ENCODE data around the gene SNCA. TPM values are rescaled to one million over a fixed set of nuclear protein-coding genes. Genes with fewer than 3 reads are reported as not detected.

Gene SNCA
- total and polyA plus RNA-seq, 2 donors (not counting 1 experiment from before 2014, with no cell fraction given), result 0.95 to 6.8 TPM

DNA sequence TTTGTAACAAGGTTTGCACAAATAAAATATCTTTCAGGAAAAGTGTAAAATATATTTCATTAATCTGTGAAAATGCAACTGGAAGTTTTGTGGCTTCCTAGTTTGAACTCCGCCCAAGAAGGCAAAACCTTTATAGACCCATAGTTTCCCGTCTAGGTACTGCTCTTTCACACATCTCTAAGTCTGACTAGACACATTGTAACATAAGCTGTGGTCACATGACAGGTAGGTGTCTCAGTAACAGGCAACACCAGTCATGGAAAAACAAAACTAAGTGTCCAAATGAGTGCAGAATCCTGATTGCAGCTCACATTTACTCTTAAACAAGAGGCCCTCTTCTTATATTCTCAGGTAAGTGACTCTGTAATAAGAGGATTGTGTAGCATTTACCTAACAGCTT lies 55.6 kb downstream of the SNCA start:
- no peaks in the 10 kb centered on the region for H3K4me1 ChIP-seq (ENCODE audit: control insufficient read depth, extremely low read depth, insufficient read depth, low read length)
- no peaks in the 10 kb centered on the region for H3K36me3 ChIP-seq (ENCODE audit: control insufficient read depth, insufficient read depth, low read length)
- no peak overlapping the region for H3K4me3 ChIP-seq (replicated peaks in 1 of 4; ENCODE audit: control extremely low read depth in 1 of 4, insufficient read depth in 1 of 4, low read depth in 3 of 4, low read length in 4 of 4)
- DNase-seq (ENCODE audit: low read depth in 2 of 2), result no peak
- H3K4me2 ChIP-seq (ENCODE audit: extremely low read depth, insufficient read depth, low read length), result no peak overlapping the region
- no peaks in the 10 kb centered on the region for H4K20me1 ChIP-seq (ENCODE audit: control insufficient read depth, extremely low read depth, insufficient read depth, low read length)
- H3K9ac ChIP-seq (ENCODE audit: insufficient read depth, low read length), result no peak overlapping the region
- H3K27me3 ChIP-seq (ENCODE audit: control insufficient read depth, insufficient read depth, low read length), result no peaks in the 10 kb centered on the region
- TF ChIP-seq, protein P1, sequence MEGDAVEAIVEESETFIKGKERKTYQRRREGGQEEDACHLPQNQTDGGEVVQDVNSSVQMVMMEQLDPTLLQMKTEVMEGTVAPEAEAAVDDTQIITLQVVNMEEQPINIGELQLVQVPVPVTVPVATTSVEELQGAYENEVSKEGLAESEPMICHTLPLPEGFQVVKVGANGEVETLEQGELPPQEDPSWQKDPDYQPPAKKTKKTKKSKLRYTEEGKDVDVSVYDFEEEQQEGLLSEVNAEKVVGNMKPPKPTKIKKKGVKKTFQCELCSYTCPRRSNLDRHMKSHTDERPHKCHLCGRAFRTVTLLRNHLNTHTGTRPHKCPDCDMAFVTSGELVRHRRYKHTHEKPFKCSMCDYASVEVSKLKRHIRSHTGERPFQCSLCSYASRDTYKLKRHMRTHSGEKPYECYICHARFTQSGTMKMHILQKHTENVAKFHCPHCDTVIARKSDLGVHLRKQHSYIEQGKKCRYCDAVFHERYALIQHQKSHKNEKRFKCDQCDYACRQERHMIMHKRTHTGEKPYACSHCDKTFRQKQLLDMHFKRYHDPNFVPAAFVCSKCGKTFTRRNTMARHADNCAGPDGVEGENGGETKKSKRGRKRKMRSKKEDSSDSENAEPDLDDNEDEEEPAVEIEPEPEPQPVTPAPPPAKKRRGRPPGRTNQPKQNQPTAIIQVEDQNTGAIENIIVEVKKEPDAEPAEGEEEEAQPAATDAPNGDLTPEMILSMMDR (conservative IDR thresholded peaks at IDR 0.05 in 1 of 2, IDR thresholded peaks at IDR 0.05 in 1 of 2; ENCODE audit: low read depth in 1 of 2, low read length in 2 of 2), result no peak
- no peak for TF ChIP-seq EZH2 (IDR thresholded peaks at IDR 0.05; ENCODE audit: low read length, missing control alignments)
- H2AFZ ChIP-seq (ENCODE audit: low read length), result no peak overlapping the region
- H3K27ac ChIP-seq (ENCODE audit: insufficient read depth, low read length), result no peak overlapping the region
- no peaks in the 10 kb centered on the region for H3K79me2 ChIP-seq (ENCODE audit: control insufficient read depth, insufficient read depth, low read length)
- H3K9me3 ChIP-seq (ENCODE audit: control insufficient read depth, insufficient read depth, low read depth, low read length), result no peaks in the 10 kb centered on the region

DNA sequence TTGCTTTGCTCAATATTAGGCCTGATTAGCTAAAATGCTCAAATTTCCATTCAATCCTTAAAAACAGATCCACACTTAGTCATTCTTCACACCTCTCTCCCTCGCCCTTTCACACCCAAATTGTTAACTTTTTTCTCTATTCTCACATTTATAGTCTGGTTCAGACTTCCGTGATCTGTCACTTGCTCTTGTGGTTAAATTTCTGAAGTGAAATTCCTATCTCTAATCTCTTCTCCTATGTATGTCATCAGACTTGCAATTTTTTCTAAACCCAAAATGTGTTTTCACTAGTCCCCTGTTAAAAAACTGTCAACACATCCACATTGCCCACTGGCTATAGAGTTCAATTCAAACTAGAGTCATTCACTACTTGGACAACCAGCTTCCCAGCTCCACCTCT lies 63.2 kb downstream of the SNCA start:
- Histone ChIP-seq H3K27me3 (ENCODE audit: control insufficient read depth, insufficient read depth, low read length) (no peaks in the 10 kb centered on the region), H3K4me3 (replicated peaks in 1 of 4; ENCODE audit: control extremely low read depth in 1 of 4, insufficient read depth in 1 of 4, low read depth in 3 of 4, low read length in 4 of 4) (no peak overlapping the region), H3K79me2 (ENCODE audit: control insufficient read depth, insufficient read depth, low read length) (no peaks in the 10 kb centered on the region), H3K27ac (ENCODE audit: insufficient read depth, low read length) (no peak overlapping the region), H2AFZ (ENCODE audit: low read length) (no peak overlapping the region), H3K4me1 (ENCODE audit: control insufficient read depth, extremely low read depth, insufficient read depth, low read length) (no peaks in the 10 kb centered on the region), H3K4me2 (ENCODE audit: extremely low read depth, insufficient read depth, low read length) (no peak overlapping the region), H4K20me1 (ENCODE audit: control insufficient read depth, extremely low read depth, insufficient read depth, low read length) (no peaks in the 10 kb centered on the region), H3K9me3 (ENCODE audit: control insufficient read depth, insufficient read depth, low read depth, low read length) (no peaks in the 10 kb centered on the region), H3K36me3 (ENCODE audit: control insufficient read depth, insufficient read depth, low read length) (no peaks in the 10 kb centered on the region), H3K9ac (ENCODE audit: insufficient read depth, low read length) (no peak overlapping the region)
- DNase-seq (ENCODE audit: low read depth in 2 of 2), result no peak
- no peak for TF ChIP-seq EZH2 (IDR thresholded peaks at IDR 0.05; ENCODE audit: low read length, missing control alignments)

DNA sequence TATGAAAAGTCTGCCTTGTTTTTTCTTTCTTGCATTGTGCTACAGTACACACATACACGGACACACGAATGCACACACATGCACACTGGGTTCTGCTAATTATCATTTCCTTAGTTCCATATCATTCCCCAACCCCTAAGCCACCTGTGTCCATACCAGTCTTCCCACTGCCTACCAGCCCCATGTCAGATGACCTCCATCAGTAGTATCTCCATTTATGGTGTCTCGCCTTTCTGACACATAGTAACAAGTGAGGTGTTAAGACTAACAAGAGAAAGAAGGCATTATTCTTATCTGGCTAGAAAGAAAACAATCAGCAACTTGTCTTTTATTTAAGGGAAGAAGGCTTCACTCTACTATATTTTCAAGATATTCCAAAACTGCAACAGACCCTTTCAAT lies 67.1 kb downstream of the SNCA start:
- Histone ChIP-seq H3K79me2 (ENCODE audit: control insufficient read depth, insufficient read depth, low read length) (no peaks in the 10 kb centered on the region), H3K9ac (ENCODE audit: insufficient read depth, low read length) (no peak overlapping the region), H3K4me1 (ENCODE audit: control insufficient read depth, extremely low read depth, insufficient read depth, low read length) (no peaks in the 10 kb centered on the region), H4K20me1 (ENCODE audit: control insufficient read depth, extremely low read depth, insufficient read depth, low read length) (no peaks in the 10 kb centered on the region), H2AFZ (ENCODE audit: low read length) (no peak overlapping the region), H3K9me3 (ENCODE audit: control insufficient read depth, insufficient read depth, low read depth, low read length) (no peaks in the 10 kb centered on the region), H3K27ac (ENCODE audit: insufficient read depth, low read length) (no peak overlapping the region), H3K36me3 (ENCODE audit: control insufficient read depth, insufficient read depth, low read length) (no peaks in the 10 kb centered on the region), H3K4me2 (ENCODE audit: extremely low read depth, insufficient read depth, low read length) (no peak overlapping the region), H3K4me3 (replicated peaks in 1 of 4; ENCODE audit: control extremely low read depth in 1 of 4, insufficient read depth in 1 of 4, low read depth in 3 of 4, low read length in 4 of 4) (no peak overlapping the region), H3K27me3 (ENCODE audit: control insufficient read depth, insufficient read depth, low read length) (no peaks in the 10 kb centered on the region)
- DNase-seq (ENCODE audit: low read depth in 2 of 2), result no peak
- TF ChIP-seq EZH2 (IDR thresholded peaks at IDR 0.05; ENCODE audit: low read length, missing control alignments), result no peak
- TF ChIP-seq, protein P1 (conservative IDR thresholded peaks at IDR 0.05 in 1 of 2, IDR thresholded peaks at IDR 0.05 in 1 of 2; ENCODE audit: low read depth in 1 of 2, low read length in 2 of 2), result no peak

Measured in fibroblast of lung (primary cell).